Liver (tissue), 3 donors: ENCODE data around the gene CLIP4.

ENCODE experiments used
- CTCF ChIP-seq: fragments of 150-350 bp; IDR thresholded peaks from 2 replicates; pipeline ENCODE4 v1.5.1; 2017; ENCODE audit warnings: improper control_type of control experiment, low read depth, low read length; ENCODE audit not compliant: missing input control
- FOXA1 ChIP-seq: IDR thresholded peaks from 2 replicates; pipeline ENCODE4 v1.6.1; 2016; ENCODE audit warnings: antibody characterized with exemption
- RAD21 ChIP-seq, 2 donors: IDR thresholded peaks; 2 replicates each; pipeline ENCODE4 v1.6.1; 2016; ENCODE audit warnings: antibody characterized with exemption in 2 of 2, mild to moderate bottlenecking in 2 of 2
- donor health status: healthy.
- donor health status: healthy.

GRCh38 chr2:29166242-29167039 lies 51.2 kb downstream of the CLIP4 start:
- TF ChIP-seq CTCF (no peak), FOXA1 (no peak), RAD21 (IDR thresholded peaks at IDR 0.05) (no peak)
